Measurements from ENCODE around the gene PSD4. TPM values are rescaled to one million over a fixed set of nuclear protein-coding genes. Genes with fewer than 3 reads are reported as not detected.

Gene PSD4
- total RNA-seq, 1 experiment from 2014 or later, result 0.60 TPM

DNA sequence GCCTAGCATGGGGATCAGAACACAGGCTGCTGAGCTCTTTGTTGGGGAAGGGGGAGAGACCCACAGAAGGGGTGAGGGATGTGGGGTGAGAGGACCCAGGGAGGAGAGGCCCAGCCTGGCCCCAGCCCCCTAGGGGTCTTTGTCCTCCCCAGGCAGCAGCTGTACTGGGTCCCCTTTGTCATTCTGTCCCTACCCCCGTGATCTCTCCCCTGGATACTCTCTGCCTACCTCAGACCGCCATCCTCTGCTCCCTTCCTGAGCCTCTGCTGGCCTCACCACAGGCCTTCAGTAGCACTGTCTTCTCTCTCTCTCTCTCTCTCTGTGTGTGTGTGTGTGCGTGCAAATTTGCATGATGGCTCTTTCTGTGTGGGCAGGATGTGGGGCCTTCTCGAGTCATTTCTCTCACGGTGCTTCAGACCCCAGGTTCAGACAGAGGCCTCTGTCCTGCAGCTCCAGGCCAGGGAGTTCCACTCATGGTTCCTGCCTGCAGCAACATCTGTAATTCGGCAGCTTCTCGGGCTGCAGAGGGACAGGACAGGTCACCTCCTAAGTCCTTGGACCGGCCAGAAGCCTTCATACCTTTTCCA, 1.4 kb downstream of the PSD4 start:
- TF ChIP-seq, protein P1, sequence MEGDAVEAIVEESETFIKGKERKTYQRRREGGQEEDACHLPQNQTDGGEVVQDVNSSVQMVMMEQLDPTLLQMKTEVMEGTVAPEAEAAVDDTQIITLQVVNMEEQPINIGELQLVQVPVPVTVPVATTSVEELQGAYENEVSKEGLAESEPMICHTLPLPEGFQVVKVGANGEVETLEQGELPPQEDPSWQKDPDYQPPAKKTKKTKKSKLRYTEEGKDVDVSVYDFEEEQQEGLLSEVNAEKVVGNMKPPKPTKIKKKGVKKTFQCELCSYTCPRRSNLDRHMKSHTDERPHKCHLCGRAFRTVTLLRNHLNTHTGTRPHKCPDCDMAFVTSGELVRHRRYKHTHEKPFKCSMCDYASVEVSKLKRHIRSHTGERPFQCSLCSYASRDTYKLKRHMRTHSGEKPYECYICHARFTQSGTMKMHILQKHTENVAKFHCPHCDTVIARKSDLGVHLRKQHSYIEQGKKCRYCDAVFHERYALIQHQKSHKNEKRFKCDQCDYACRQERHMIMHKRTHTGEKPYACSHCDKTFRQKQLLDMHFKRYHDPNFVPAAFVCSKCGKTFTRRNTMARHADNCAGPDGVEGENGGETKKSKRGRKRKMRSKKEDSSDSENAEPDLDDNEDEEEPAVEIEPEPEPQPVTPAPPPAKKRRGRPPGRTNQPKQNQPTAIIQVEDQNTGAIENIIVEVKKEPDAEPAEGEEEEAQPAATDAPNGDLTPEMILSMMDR (conservative IDR thresholded peaks at IDR 0.05; ENCODE audit: low read depth, low read length), result no peak
- no peak for TF ChIP-seq EZH2 (IDR thresholded peaks at IDR 0.05; ENCODE audit: borderline replicate concordance, low read depth, low read length, poor library complexity, severe bottlenecking)
- Histone ChIP-seq H3K4me1 (ENCODE audit: insufficient read depth, low read length, poor library complexity, severe bottlenecking) (no peaks in the 10 kb centered on the region), H3K27me3 (replicated peaks; ENCODE audit: insufficient read depth, low read depth, low read length, poor library complexity) (no peaks in the 10 kb centered on the region), H3K27ac (ENCODE audit: low read depth, low read length, poor library complexity, severe bottlenecking) (no peak overlapping the region), H3K9me3 (ENCODE audit: low read depth, low read length, poor library complexity, severe bottlenecking) (no peaks in the 10 kb centered on the region), H3K36me3 (ENCODE audit: insufficient read depth, low read length, poor library complexity, severe bottlenecking) (no peaks in the 10 kb centered on the region), H3K4me3 (ENCODE audit: low read depth, low read length, poor library complexity, severe bottlenecking) (no peak overlapping the region)
- ChIA-PET POLR2A (ENCODE audit: low non-redundant PET) (interaction anchor here (0.6 kb wide), 1 partner anchor 96 kb away, joined by 3 read pairs; no protein-coding TSS in a partner anchor), CTCF (interaction anchor here (0.6 kb wide), 1 partner anchor 23 kb away, joined by 3 read pairs; no protein-coding TSS in a partner anchor)
- no peak for DNase-seq (ENCODE audit: low spot score)
- BruUV-seq (replicated peaks), result no TSS peak
- intact Hi-C loops (cut with micrococcal nuclease; ENCODE audit: unreplicated experiment), result no loop called here

DNA sequence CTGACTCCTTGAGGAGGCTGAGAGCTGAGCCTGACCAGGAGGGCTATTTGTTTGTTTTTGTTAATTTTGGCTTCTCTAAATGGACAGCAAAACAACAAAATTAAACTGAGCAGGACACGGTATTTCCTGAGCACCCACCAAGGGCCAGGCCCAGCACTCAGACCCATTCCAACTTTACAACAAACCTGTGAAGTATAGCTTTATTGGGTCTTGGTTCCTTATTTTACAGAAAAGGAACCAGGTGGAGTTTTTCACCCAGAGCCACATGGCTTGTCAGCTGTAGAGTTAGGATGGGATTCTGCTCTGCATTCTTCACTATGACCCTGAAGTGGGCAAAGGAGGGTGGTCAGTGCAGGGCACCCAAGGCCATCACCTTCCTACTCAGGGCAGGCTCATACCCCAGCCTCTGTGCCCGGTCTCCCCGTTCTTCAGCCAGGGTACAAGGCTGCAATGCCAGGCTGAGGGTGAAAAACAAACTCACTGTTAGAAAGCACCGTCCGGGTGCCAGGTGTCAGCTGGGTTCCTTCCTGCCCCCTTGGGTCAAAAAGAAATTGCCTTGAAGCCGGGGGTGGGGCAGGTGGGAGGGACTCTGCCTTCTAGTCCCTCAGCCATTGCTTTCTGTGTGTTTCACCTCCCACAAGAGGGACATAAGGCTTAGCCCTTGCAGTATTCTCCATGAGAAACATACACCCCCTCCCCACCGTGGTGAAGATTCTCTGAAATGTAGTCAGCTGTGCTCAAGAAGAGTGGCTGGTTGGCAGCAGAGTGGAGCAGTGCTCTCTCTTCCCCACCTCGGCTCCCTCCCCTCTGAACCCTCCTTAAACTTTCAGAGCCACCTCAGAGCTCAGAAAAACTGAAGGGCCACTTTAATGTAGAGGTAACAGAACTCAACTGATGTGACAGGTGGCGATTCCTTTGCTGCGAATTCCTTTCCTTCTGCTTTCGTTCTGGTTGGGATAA, 2.2 kb downstream of the PSD4 start:
- ChIA-PET CTCF (no interaction called here), POLR2A (ENCODE audit: low non-redundant PET) (interaction anchor here (0.6 kb wide), 1 partner anchor 96 kb away, joined by 3 read pairs; no protein-coding TSS in a partner anchor)
- intact Hi-C loops (cut with micrococcal nuclease; ENCODE audit: unreplicated experiment), result no loop called here
- Histone ChIP-seq H3K4me3 (ENCODE audit: low read depth, low read length, poor library complexity, severe bottlenecking) (no peak overlapping the region), H3K27ac (ENCODE audit: low read depth, low read length, poor library complexity, severe bottlenecking) (no peak overlapping the region), H3K9me3 (ENCODE audit: low read depth, low read length, poor library complexity, severe bottlenecking) (no peaks in the 10 kb centered on the region), H3K27me3 (replicated peaks; ENCODE audit: insufficient read depth, low read depth, low read length, poor library complexity) (no peaks in the 10 kb centered on the region), H3K36me3 (ENCODE audit: insufficient read depth, low read length, poor library complexity, severe bottlenecking) (no peaks in the 10 kb centered on the region), H3K4me1 (ENCODE audit: insufficient read depth, low read length, poor library complexity, severe bottlenecking) (no peaks in the 10 kb centered on the region)
- TF ChIP-seq, protein P1 (conservative IDR thresholded peaks at IDR 0.05; ENCODE audit: low read depth, low read length), result no peak
- no peak for TF ChIP-seq EZH2 (IDR thresholded peaks at IDR 0.05; ENCODE audit: borderline replicate concordance, low read depth, low read length, poor library complexity, severe bottlenecking)
- no peak for DNase-seq (ENCODE audit: low spot score)
- no TSS peak for BruUV-seq (replicated peaks)

DNA sequence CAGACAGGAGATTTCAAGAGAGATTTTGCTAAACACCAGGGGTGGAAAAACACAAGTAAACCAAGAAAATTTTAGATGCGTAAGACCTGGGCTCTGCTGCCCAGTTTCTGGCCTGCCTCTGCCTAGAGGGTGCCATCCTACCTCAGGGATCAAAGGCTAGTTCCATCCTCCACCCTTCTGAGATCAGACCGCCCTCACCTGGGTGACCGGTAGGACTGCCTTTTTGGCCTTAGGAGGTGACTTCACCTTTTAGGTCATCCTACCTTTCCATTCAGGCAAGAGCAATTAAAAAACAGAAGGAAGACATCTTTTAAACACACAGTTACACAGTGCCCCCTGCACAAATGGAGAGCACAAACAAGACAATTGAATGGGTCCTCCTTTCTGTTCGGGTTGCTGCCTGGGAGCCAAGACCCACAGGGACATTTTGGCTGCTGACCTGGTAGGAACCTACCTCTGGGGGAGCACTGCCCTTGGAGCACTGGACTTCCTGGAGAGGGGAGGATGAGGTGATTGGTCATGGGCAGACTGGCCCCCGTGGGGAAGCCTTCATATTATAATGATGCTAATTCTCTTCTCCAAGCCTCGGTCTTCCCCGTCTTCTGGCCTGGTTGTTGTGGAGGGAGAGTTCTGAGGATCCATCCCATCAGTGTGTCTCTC, 3.1 kb downstream of the PSD4 start:
- no peak overlapping the region for H3K4me3 ChIP-seq (ENCODE audit: low read depth, low read length, poor library complexity, severe bottlenecking)
- intact Hi-C loops (cut with micrococcal nuclease; ENCODE audit: unreplicated experiment), result no loop called here
- H3K4me1 ChIP-seq (ENCODE audit: insufficient read depth, low read length, poor library complexity, severe bottlenecking), result no peaks in the 10 kb centered on the region
- H3K36me3 ChIP-seq (ENCODE audit: insufficient read depth, low read length, poor library complexity, severe bottlenecking), result no peaks in the 10 kb centered on the region
- TF ChIP-seq, protein P1 (conservative IDR thresholded peaks at IDR 0.05; ENCODE audit: low read depth, low read length), result no peak
- TF ChIP-seq EZH2 (IDR thresholded peaks at IDR 0.05; ENCODE audit: borderline replicate concordance, low read depth, low read length, poor library complexity, severe bottlenecking), result no peak
- no peaks in the 10 kb centered on the region for H3K9me3 ChIP-seq (ENCODE audit: low read depth, low read length, poor library complexity, severe bottlenecking)
- DNase-seq (ENCODE audit: low spot score), result no peak
- H3K27me3 ChIP-seq (replicated peaks; ENCODE audit: insufficient read depth, low read depth, low read length, poor library complexity), result no peaks in the 10 kb centered on the region
- no peak overlapping the region for H3K27ac ChIP-seq (ENCODE audit: low read depth, low read length, poor library complexity, severe bottlenecking)
- CTCF ChIA-PET, result no interaction called here
- POLR2A ChIA-PET (ENCODE audit: low non-redundant PET), result no interaction called here
- no TSS peak for BruUV-seq (replicated peaks)
